A673 (cell line): ENCODE results near the gene CISD2. TPM values are rescaled to one million over a fixed set of nuclear protein-coding genes. Genes with fewer than 3 reads are reported as not detected.

Source experiments
- BruUV-seq: library from RNA; stranded (reverse); fragments of 400-500 nt; replicated peaks from 2 replicates; lab custom pipeline; 2021; lab: Mats Ljungman, UMichigan
- CTCF ChIA-PET: fragments of 300-600 bp; sonication (Branson Sonifier 250); formaldehyde crosslinking; loops from one replicate; lab custom pipeline; 2022; ENCODE audit warnings: antibody characterized with exemption; lab: Charles Lee
- POLR2A ChIA-PET: fragments of 300-600 bp; sonication (Branson Sonifier 250); formaldehyde crosslinking; loops from one replicate; lab custom pipeline; 2022; ENCODE audit warnings: antibody characterized with exemption; ENCODE audit not compliant: low non-redundant PET; lab: Charles Lee
- DNase-seq: peaks from one replicate; pipeline ENCODE4 v3.0.0-alpha.2; 2015; ENCODE audit warnings: low spot score
- H3K27ac ChIP-seq: fragments of 200-600 bp; sonication (generic); 2 replicates; pipeline ENCODE4 v1.5.1; 2016; ENCODE audit warnings: mixed run types, low read depth, mild to moderate bottlenecking, mixed read lengths, antibody characterized with exemption, low read length; ENCODE audit not compliant: poor library complexity, severe bottlenecking
- H3K27me3 ChIP-seq: fragments of 200-600 bp; sonication (generic); replicated peaks from 2 replicates; pipeline ENCODE4 v1.6.1; 2017; ENCODE audit warnings: mixed run types, low read depth, mild to moderate bottlenecking, mixed read lengths, antibody characterized with exemption, low read length; ENCODE audit not compliant: insufficient read depth, poor library complexity
- H3K36me3 ChIP-seq: fragments of 200-600 bp; sonication (generic); 2 replicates; pipeline ENCODE4 v1.6.1; 2016; ENCODE audit warnings: mixed run types, mild to moderate bottlenecking, mixed read lengths, antibody characterized with exemption, low read length; ENCODE audit not compliant: insufficient read depth, poor library complexity, severe bottlenecking
- H3K4me1 ChIP-seq: fragments of 200-600 bp; sonication (generic); 2 replicates; pipeline ENCODE4 v1.6.1; 2017; ENCODE audit warnings: mixed run types, mild to moderate bottlenecking, mixed read lengths, antibody characterized with exemption, low read length; ENCODE audit not compliant: insufficient read depth, poor library complexity, severe bottlenecking
- H3K4me3 ChIP-seq: fragments of 200-600 bp; sonication (generic); 2 replicates; pipeline ENCODE4 v1.5.1; 2016; ENCODE audit warnings: low read depth, mixed run types, mild to moderate bottlenecking, mixed read lengths, low read length; ENCODE audit not compliant: poor library complexity, severe bottlenecking
- H3K9me3 ChIP-seq: fragments of 200-600 bp; sonication (generic); 2 replicates; pipeline ENCODE4 v1.6.1; 2016; ENCODE audit warnings: mixed run types, low read depth, mild to moderate bottlenecking, mixed read lengths, antibody characterized with exemption, low read length; ENCODE audit not compliant: poor library complexity, severe bottlenecking
- CTCF ChIP-seq: fragments of 300-800, 200-600 bp; sonication (generic); conservative IDR thresholded peaks from 2 replicates; pipeline ENCODE4 v1.5.1; 2017; ENCODE audit warnings: low read depth, mild to moderate bottlenecking, antibody characterized with exemption, low read length, moderate library complexity, mixed read lengths
- EZH2 ChIP-seq: fragments of 200-600 bp; sonication (generic); IDR thresholded peaks from 2 replicates; pipeline ENCODE4 v1.6.1; 2017; ENCODE audit warnings: borderline replicate concordance, low read depth, mild to moderate bottlenecking, mixed read lengths, antibody characterized with exemption, low read length; ENCODE audit not compliant: poor library complexity, severe bottlenecking
- intact Hi-C: fragments of 100-400 bp; cut with micrococcal nuclease; formaldehyde crosslinking; loops from one replicate; pipeline ENCODE4 v1.10.0; 2022; ENCODE audit not compliant: unreplicated experiment
- total RNA-seq: library from RNA; stranded (reverse); gene quantifications from 2 replicates; pipeline ENCODE4 v1.2.3, GENCODE V29; 2021

Gene CISD2
- total RNA-seq, 1 experiment from 2014 or later: 49.3 TPM

GRCh38 chr4:102842367-102842766 is 26.4 kb upstream of the CISD2 start:
- POLR2A ChIA-PET: no interaction called here
- Histone ChIP-seq H3K27me3 (no peaks in the 10 kb centered on the region), H3K4me1 (no peaks in the 10 kb centered on the region), H3K9me3 (no peaks in the 10 kb centered on the region), H3K36me3 (no peaks in the 10 kb centered on the region), H3K4me3 (no peak overlapping the region), H3K27ac (no peak overlapping the region)
- DNase-seq: no peak
- no peak for TF ChIP-seq EZH2
- TF ChIP-seq CTCF: no peak
- BruUV-seq: no TSS peak
- CTCF ChIA-PET: no interaction called here
- intact Hi-C loops: no loop called here

GRCh38 chr4:102843273-102843672 is 25.5 kb upstream of the CISD2 start:
- Histone ChIP-seq H3K36me3 (no peaks in the 10 kb centered on the region), H3K9me3 (no peaks in the 10 kb centered on the region), H3K27ac (no peak overlapping the region), H3K27me3 (no peaks in the 10 kb centered on the region), H3K4me1 (no peaks in the 10 kb centered on the region), H3K4me3 (no peak overlapping the region)
- CTCF ChIA-PET: no interaction called here
- POLR2A ChIA-PET: no interaction called here
- no peak for DNase-seq
- TF ChIP-seq CTCF: no peak
- intact Hi-C loops: no loop called here
- BruUV-seq: no TSS peak

GRCh38 chr4:102843938-102844337 is 24.9 kb upstream of the CISD2 start:
- TF ChIP-seq CTCF: no peak
- no peak for TF ChIP-seq EZH2
- ChIA-PET CTCF (no interaction called here), POLR2A (no interaction called here)
- no peaks in the 10 kb centered on the region for H3K4me1 ChIP-seq
- no peak overlapping the region for H3K4me3 ChIP-seq
- no TSS peak for BruUV-seq
- no peak overlapping the region for H3K27ac ChIP-seq
- DNase-seq: peak; percentile 18
- H3K36me3 ChIP-seq: no peaks in the 10 kb centered on the region
- H3K27me3 ChIP-seq: no peaks in the 10 kb centered on the region
- intact Hi-C loops: no loop called here
- no peaks in the 10 kb centered on the region for H3K9me3 ChIP-seq
